HepG2 (cell line): ENCODE measurements around the gene TM4SF1. TPM values are rescaled to one million over a fixed set of nuclear protein-coding genes. Genes with fewer than 3 reads are reported as not detected.

Experiments
- ATAC-seq: fragments of 200-7000 bp; cut with Tn5 transposase; 3 replicates; pipeline ENCODE4 v1.9.1; 2020; ENCODE audit warnings: mild to moderate bottlenecking, moderate library complexity
- BruUV-seq: library from RNA; stranded (reverse); fragments of 400-500 nt; replicated peaks from 2 replicates; lab custom pipeline; 2021; lab: Mats Ljungman, UMichigan
- CTCF ChIA-PET: fragments of 300-600 bp; formaldehyde crosslinking; extraction: SDS; loops from one replicate; lab custom pipeline; 2021; ENCODE audit warnings: low total read pairs, inconsistent platforms, low intra/inter-chr PET ratio; lab: Yijun Ruan, JAX
- POLR2A ChIA-PET: fragments of 350-600 bp; sonication (Branson Sonifier 250); formaldehyde crosslinking; loops from one replicate; lab custom pipeline; 2020; ENCODE audit warnings: antibody characterized with exemption, inconsistent platforms; lab: Yijun Ruan, JAX
- DNase-seq: peaks from one replicate; pipeline ENCODE4 v3.0.0-alpha.2; 2015; ENCODE audit warnings: low spot score
- FAIRE-seq: peaks from 3 replicates; lab custom pipeline; 2011; peaks lifted over from hg19 to GRCh38; lab: Jason Lieb, UNC
- H2AFZ ChIP-seq: one replicate; pipeline ENCODE4 v1.6.1; 2011; ENCODE audit warnings: low read length, inconsistent platforms
- H3K27ac ChIP-seq: fragments of 300-600 bp; 3 replicates; pipeline ENCODE4 v1.8.0; 2011; ENCODE audit warnings: mixed run types, mild to moderate bottlenecking, mixed read lengths, low read length, inconsistent platforms; ENCODE audit not compliant: insufficient read depth; ENCODE audit errors: extremely low read length
- H3K27me3 ChIP-seq, 2 experiments: fragments of 200-600 bp in 1 of 2; 2 replicates in 1 of 2; 3 replicates in 1 of 2; pipeline versions ENCODE4 v1.6.0 to v1.8.0; 2011; ENCODE audit warnings: low read length in 2 of 2, mild to moderate bottlenecking in 2 of 2, moderate library complexity in 2 of 2, inconsistent platforms in 1 of 2; ENCODE audit not compliant: insufficient read depth in 2 of 2, control insufficient read depth in 1 of 2
- H3K36me3 ChIP-seq, 2 experiments: fragments of 200-600 bp in 1 of 2; replicated peaks in 1 of 2; 2 replicates in 1 of 2; 3 replicates in 1 of 2; pipeline versions ENCODE4 v1.5.1 to v1.8.0; 2011; ENCODE audit warnings: low read length in 2 of 2, inconsistent platforms in 1 of 2; ENCODE audit not compliant: insufficient read depth in 2 of 2, control insufficient read depth in 1 of 2
- H3K4me1 ChIP-seq: 2 replicates; pipeline ENCODE4 v1.5.1; 2012; ENCODE audit warnings: low read length, inconsistent platforms; ENCODE audit not compliant: insufficient read depth
- H3K4me2 ChIP-seq: 2 replicates; pipeline ENCODE4 v1.6.0; 2011; ENCODE audit warnings: low read depth, low read length, inconsistent platforms
- H3K4me3 ChIP-seq, 3 experiments: fragments of 200-600 bp in 1 of 3; sonication (generic), shearing (Covaris generic) in 1 of 3; replicated peaks in 1 of 3; 2 replicates each; pipeline ENCODE4 v1.5.1; 2011 to 2016; ENCODE audit warnings: low read length in 3 of 3, inconsistent platforms in 2 of 3, low read depth in 2 of 3, mild to moderate bottlenecking in 2 of 3, control low read depth in 1 of 3, mixed read lengths in 1 of 3; ENCODE audit not compliant: insufficient read depth in 1 of 3
- H3K79me2 ChIP-seq: one replicate; pipeline ENCODE4 v1.6.1; 2011; ENCODE audit warnings: low read length, inconsistent platforms; ENCODE audit not compliant: insufficient read depth
- H3K9ac ChIP-seq: 2 replicates; pipeline ENCODE4 v1.6.0; 2011; ENCODE audit warnings: mild to moderate bottlenecking, low read depth, low read length, inconsistent platforms; ENCODE audit not compliant: insufficient read depth
- H3K9me3 ChIP-seq: 2 replicates; pipeline ENCODE4 v1.5.1; 2012; ENCODE audit warnings: mild to moderate bottlenecking, low read length
- H4K20me1 ChIP-seq: 2 replicates; pipeline ENCODE4 v1.6.0; 2011; ENCODE audit warnings: inconsistent platforms, mild to moderate bottlenecking, low read length, moderate library complexity; ENCODE audit not compliant: insufficient read depth
- ATF7-NPFF ChIP-seq: sonication (generic); formaldehyde crosslinking; IDR thresholded peaks from 2 replicates; pipeline ENCODE4 v1.8.1; 2023; ENCODE audit warnings: mild to moderate bottlenecking, low read depth, missing genetic modification reagents, moderate library complexity
- CEBPG ChIP-seq: IDR thresholded peaks from 2 replicates; pipeline ENCODE4 v1.6.1; 2016
- HNRNPUL1 ChIP-seq: fragments of 200-400 bp; formaldehyde crosslinking; IDR thresholded peaks from 2 replicates; pipeline ENCODE4 v1.6.1; 2017; ENCODE audit warnings: low read depth, mild to moderate bottlenecking, low read length, moderate library complexity
- ISL2 ChIP-seq: sonication (generic); formaldehyde crosslinking; IDR thresholded peaks from 2 replicates; pipeline ENCODE4 v1.5.0; 2020; ENCODE audit warnings: missing genetic modification reagents
- NONO ChIP-seq, 2 experiments: fragments of 450-650 bp in 1 of 2; sonication (generic) in 1 of 2; formaldehyde crosslinking in 1 of 2; IDR thresholded peaks in 1 of 2; conservative IDR thresholded peaks in 1 of 2; 2 replicates each; pipeline versions ENCODE4 v1.6.1 to v1.8.0; 2017 to 2022; ENCODE audit warnings: mild to moderate bottlenecking in 1 of 2, missing genetic modification reagents in 1 of 2, moderate library complexity in 1 of 2
- NR2F6 ChIP-seq, 2 experiments: IDR thresholded peaks; 2 replicates each; pipeline ENCODE4 v1.6.1; 2016; ENCODE audit warnings: antibody characterized with exemption in 1 of 2, mild to moderate bottlenecking in 1 of 2
- SMC3 ChIP-seq: IDR thresholded peaks from 2 replicates; pipeline ENCODE4 v1.6.1; 2011; ENCODE audit warnings: low read length, improper control_type of control experiment
- TRAFD1 ChIP-seq: sonication (generic); formaldehyde crosslinking; IDR thresholded peaks from 2 replicates; pipeline ENCODE4 v1.5.1; 2020; ENCODE audit warnings: missing genetic modification reagents, mild to moderate bottlenecking, borderline replicate concordance
- ZBTB44 ChIP-seq: sonication (generic); formaldehyde crosslinking; IDR thresholded peaks from 2 replicates; pipeline ENCODE4 v1.4.0; 2020; ENCODE audit warnings: missing genetic modification reagents
- ZBTB7B ChIP-seq: sonication (generic); formaldehyde crosslinking; IDR thresholded peaks from 2 replicates; pipeline ENCODE4 v1.4.0; 2020; ENCODE audit warnings: missing genetic modification reagents
- ZFP36L2 ChIP-seq: sonication (generic); formaldehyde crosslinking; IDR thresholded peaks from 2 replicates; pipeline ENCODE4 v1.4.0; 2020; ENCODE audit warnings: missing genetic modification reagents
- ZNF136 ChIP-seq: sonication (generic); formaldehyde crosslinking; IDR thresholded peaks from 2 replicates; pipeline ENCODE4 v1.8.1; 2022; ENCODE audit warnings: low read depth, mild to moderate bottlenecking, moderate library complexity, missing genetic modification reagents
- ZNF180 ChIP-seq: sonication (generic); formaldehyde crosslinking; IDR thresholded peaks from 2 replicates; pipeline ENCODE4 v1.4.0; 2020; ENCODE audit warnings: low read depth, missing genetic modification reagents, borderline replicate concordance
- ZNF331 ChIP-seq: sonication (generic); formaldehyde crosslinking; IDR thresholded peaks from 2 replicates; pipeline ENCODE4 v1.4.0; 2020; ENCODE audit warnings: missing genetic modification reagents
- ZNF34 ChIP-seq: sonication (generic); formaldehyde crosslinking; IDR thresholded peaks from 2 replicates; pipeline ENCODE4 v1.4.0; 2020; ENCODE audit warnings: mild to moderate bottlenecking, missing genetic modification reagents, borderline replicate concordance
- ZNF512 ChIP-seq: sonication (generic); formaldehyde crosslinking; IDR thresholded peaks from 2 replicates; pipeline ENCODE4 v1.4.0; 2020; ENCODE audit warnings: mild to moderate bottlenecking, missing genetic modification reagents
- ZNF556 ChIP-seq: sonication (generic); formaldehyde crosslinking; IDR thresholded peaks from 2 replicates; pipeline ENCODE4 v1.4.0; 2020; ENCODE audit warnings: mild to moderate bottlenecking, missing genetic modification reagents, borderline replicate concordance
- WGBS: methylation state at CpG from one replicate; pipeline ENCODE4 v1.1.6; 2017; ENCODE audit warnings: low lambda C conversion rate; 5-methylcytosine and 5-hydroxymethylcytosine counted together
- in situ Hi-C: cut with HindIII; loops from 2 replicates; pipeline ENCODE4 v1.10.0; 2017; ENCODE audit warnings: low pct_unique_long_range_greater_than_20kb; ENCODE audit not compliant: extremely low pct_ligation_motif_present
- intact Hi-C: fragments of 100-400 bp; cut with micrococcal nuclease; formaldehyde crosslinking; loops from one replicate; pipeline ENCODE4 v1.10.0; 2022; ENCODE audit not compliant: unreplicated experiment
- polyA plus RNA-seq, 8 experiments: library from polyadenylated mRNA; depleted of rRNA in 3 of 8; stranded (reverse) in 7 of 8; unstranded in 1 of 8; fragments of >200 nt; fragmentation: Illumina TruSeq in 4 of 8; extraction: Trizol in 4 of 8; gene quantifications; 2 replicates each; pipeline versions ENCODE4 v1.2.1 to v1.2.3, GENCODE V29; 2011 to 2016; ENCODE audit warnings: low read depth in 4 of 8, missing spikeins in 1 of 8, mixed read lengths in 1 of 8; ENCODE audit not compliant: insufficient read depth in 1 of 8
- total RNA-seq, 5 experiments: library from RNA; depleted of rRNA; stranded (reverse); fragments of >200 nt; fragmentation: Illumina TruSeq; extraction: Trizol; gene quantifications; 2 replicates each; pipeline ENCODE4 v1.2.3, GENCODE V29; 2016; ENCODE audit warnings: low read depth in 1 of 5

Gene TM4SF1
- total and polyA plus RNA-seq, 2 of the 13 experiments (the other 11 are each of a cell fraction or from before 2014, with no cell fraction given): 431 to 1,359 TPM

- TF ChIP-seq TRAFD1 (CRISPR knock-in tag): no peak
- no peak for TF ChIP-seq ZBTB7B (CRISPR knock-in tag)
- TF ChIP-seq ZBTB44 (CRISPR knock-in tag): no peak
- TF ChIP-seq NR2F6 (IDR thresholded peaks at IDR 0.05): no peak
- TF ChIP-seq NR2F6 (CRISPR knock-in tag; IDR thresholded peaks at IDR 0.05): no peak
- TF ChIP-seq ZNF512: no peak
- TF ChIP-seq ZNF136 (CRISPR knock-in tag): no peak
- no peak for TF ChIP-seq ISL2
- TF ChIP-seq SMC3: no peak
Observed at GRCh38 chr3:149364624-149365023, 12.8 kb downstream of the TM4SF1 start (continued).

- H3K36me3 ChIP-seq: no peaks in the 10 kb centered on the region
- in situ Hi-C loops: no loop called here
- H3K4me1 ChIP-seq: peaks cover 54% of the 10 kb centered on the region
- H3K27ac ChIP-seq: no peak overlapping the region
- H4K20me1 ChIP-seq: no peaks in the 10 kb centered on the region
- TF ChIP-seq ZNF556 (CRISPR knock-in tag) (no peak), HNRNPUL1 (no peak), ZNF180 (CRISPR knock-in tag) (no peak), ZFP36L2 (CRISPR knock-in tag) (no peak), CEBPG (CRISPR knock-in tag) (no peak), ZNF331 (CRISPR knock-in tag) (no peak), NONO (IDR thresholded peaks at IDR 0.05) (no peak), NONO (CRISPR knock-in tag; conservative IDR thresholded peaks at IDR 0.05) (no peak), ZNF34 (no peak), ATF7-NPFF (CRISPR knock-in tag) (no peak)
- H3K79me2 ChIP-seq: no peaks in the 10 kb centered on the region
- no peaks in the 10 kb centered on the region for H3K27me3 ChIP-seq
- ChIA-PET CTCF (no interaction called here), POLR2A (interaction anchor here (1.1 to 2.1 kb wide), 2 partner anchors 8 to 22 kb away, joined by 4 to 14 read pairs; no protein-coding TSS in a partner anchor)
- intact Hi-C loops: no loop called here
- DNase-seq: no peak
- BruUV-seq: no TSS peak
- H3K4me3 ChIP-seq: no peak overlapping the region
- H3K4me2 ChIP-seq: no peak overlapping the region
- no peaks in the 10 kb centered on the region for H3K9me3 ChIP-seq
- H3K9ac ChIP-seq: no peak overlapping the region
- WGBS: 100% methylated on average over 2 of the region's 2 CpGs
- no peak for ATAC-seq
- FAIRE-seq: no peak
- no peak overlapping the region for H2AFZ ChIP-seq
Observed at GRCh38 chr3:149363053-149363452, 14.4 kb downstream of the TM4SF1 start.
